Endothelial cell of umbilical vein (primary cell): ENCODE data around the gene FAM50A. TPM values are rescaled to one million over a fixed set of nuclear protein-coding genes. Genes with fewer than 3 reads are reported as not detected.

Experiments
- BruUV-seq: library from RNA; stranded (reverse); fragments of 400-500 nt; replicated peaks from 2 replicates; lab custom pipeline; 2021; lab: Mats Ljungman, UMichigan
- CTCF ChIA-PET: fragments of 300-600, 350-600 bp; sonication (Branson Sonifier 250); formaldehyde crosslinking; loops from one replicate; lab custom pipeline; 2021; ENCODE audit warnings: antibody characterized with exemption, inconsistent platforms; lab: Charles Lee
- POLR2A ChIA-PET: fragments of 300-600, 350-600 bp; sonication (Branson Sonifier 250); formaldehyde crosslinking; loops from one replicate; lab custom pipeline; 2021; ENCODE audit warnings: antibody characterized with exemption, inconsistent platforms; lab: Charles Lee
- DNase-seq: peaks from one replicate; pipeline ENCODE4 v3.0.0-alpha.2; 2011; ENCODE audit warnings: low read depth, low spot score
- FAIRE-seq: peaks from 2 replicates; lab custom pipeline; 2011; peaks lifted over from hg19 to GRCh38; lab: Jason Lieb, UNC
- H2AFZ ChIP-seq: 2 replicates; pipeline ENCODE4 v1.6.0; 2012; ENCODE audit warnings: low read depth, low read length, control low read depth, inconsistent platforms
- H3K27ac ChIP-seq: 2 replicates; pipeline ENCODE4 v1.5.1; 2011; ENCODE audit warnings: low read depth, mild to moderate bottlenecking, control low read depth, low read length, moderate library complexity; ENCODE audit not compliant: insufficient read depth
- H3K27me3 ChIP-seq, 2 experiments: 2 replicates each; pipeline versions ENCODE4 v1.6.0 to v1.6.1; 2011; ENCODE audit warnings: low read length in 2 of 2, mixed read lengths in 1 of 2; ENCODE audit not compliant: control insufficient read depth in 2 of 2, insufficient read depth in 2 of 2
- H3K36me3 ChIP-seq, 2 experiments: 2 replicates in 1 of 2; 3 replicates in 1 of 2; pipeline ENCODE4 v1.5.1; 2011; ENCODE audit warnings: low read length in 2 of 2, mild to moderate bottlenecking in 1 of 2, moderate library complexity in 1 of 2; ENCODE audit not compliant: control insufficient read depth in 2 of 2, insufficient read depth in 2 of 2; ENCODE audit errors: extremely low read depth in 1 of 2
- H3K4me1 ChIP-seq: 3 replicates; pipeline ENCODE4 v1.5.1; 2011; ENCODE audit warnings: mild to moderate bottlenecking, low read length; ENCODE audit not compliant: control insufficient read depth, insufficient read depth; ENCODE audit errors: extremely low read depth
- H3K4me2 ChIP-seq: 2 replicates; pipeline ENCODE4 v1.6.1; 2011; ENCODE audit warnings: low read length, control low read depth, mixed read lengths; ENCODE audit not compliant: insufficient read depth
- H3K4me3 ChIP-seq, 3 experiments: fragments of 200-600 bp in 1 of 3; sonication (generic), shearing (Covaris generic) in 1 of 3; replicated peaks in 1 of 3; 2 replicates each; pipeline ENCODE4 v1.5.1; 2011 to 2016; ENCODE audit warnings: control low read depth in 3 of 3, low read length in 3 of 3, mild to moderate bottlenecking in 2 of 3, inconsistent platforms in 1 of 3, low read depth in 1 of 3, moderate library complexity in 1 of 3; ENCODE audit not compliant: insufficient read depth in 1 of 3
- H3K79me2 ChIP-seq: 2 replicates; pipeline ENCODE4 v1.6.0; 2012; ENCODE audit warnings: low read length, inconsistent platforms; ENCODE audit not compliant: control insufficient read depth, insufficient read depth
- H3K9ac ChIP-seq: replicated peaks from 2 replicates; pipeline ENCODE3; 2011; ENCODE audit warnings: low read length, control low read depth; ENCODE audit not compliant: insufficient read depth; ENCODE audit errors: extremely low read depth
- H3K9me1 ChIP-seq: replicated peaks from 3 replicates; pipeline ENCODE4 v1.6.0; 2011; ENCODE audit warnings: mild to moderate bottlenecking, low read length; ENCODE audit not compliant: control insufficient read depth, insufficient read depth; ENCODE audit errors: extremely low read depth
- H3K9me3 ChIP-seq: replicated peaks from 2 replicates; pipeline ENCODE4 v1.5.1; 2012; ENCODE audit warnings: low read length, inconsistent platforms; ENCODE audit not compliant: control insufficient read depth, insufficient read depth
- H4K20me1 ChIP-seq: replicated peaks from 2 replicates; pipeline ENCODE3; 2011; ENCODE audit warnings: mild to moderate bottlenecking, low read length; ENCODE audit not compliant: control insufficient read depth, insufficient read depth; ENCODE audit errors: extremely low read depth
- CTCF ChIP-seq, 2 donors: IDR thresholded peaks; 1 replicate in 1 of 2; 2 replicates in 1 of 2; pipeline ENCODE4 v1.5.1; 2011; ENCODE audit warnings: low read length in 2 of 2, mild to moderate bottlenecking in 2 of 2, moderate library complexity in 2 of 2, control low read depth in 1 of 2, inconsistent platforms in 1 of 2, low read depth in 1 of 2; ENCODE audit not compliant: insufficient read depth in 1 of 2; ENCODE audit errors: extremely low read depth in 1 of 2
- EZH2 ChIP-seq: IDR thresholded peaks from 2 replicates; pipeline ENCODE4 v1.6.1; 2012; ENCODE audit warnings: borderline replicate concordance, low read depth, mild to moderate bottlenecking, moderate library complexity, low read length, inconsistent platforms; ENCODE audit not compliant: severe bottlenecking
- FOS ChIP-seq: IDR thresholded peaks from 2 replicates; pipeline ENCODE4 v1.6.1; 2011; ENCODE audit warnings: mild to moderate bottlenecking, low read length, moderate library complexity, borderline replicate concordance; ENCODE audit not compliant: insufficient read depth
- GATA2 ChIP-seq: IDR thresholded peaks from 2 replicates; pipeline ENCODE4 v1.7.0; 2011; ENCODE audit warnings: low read depth, mild to moderate bottlenecking, moderate library complexity, mixed read lengths, low read length; ENCODE audit not compliant: insufficient read length, insufficient read depth
- JUN ChIP-seq: IDR thresholded peaks from 2 replicates; pipeline ENCODE4 v1.6.1; 2011; ENCODE audit warnings: borderline replicate concordance, low read depth; ENCODE audit not compliant: insufficient read length, insufficient read depth
- MAX ChIP-seq: IDR thresholded peaks from 2 replicates; pipeline ENCODE4 v1.6.1; 2011; ENCODE audit not compliant: insufficient read depth, insufficient read length
- MYC ChIP-seq: IDR thresholded peaks from one replicate; pipeline ENCODE4 v1.6.1; 2011; ENCODE audit warnings: mild to moderate bottlenecking, low read depth, low read length
- POLR2A ChIP-seq: IDR thresholded peaks from 2 replicates; pipeline ENCODE4 v1.6.1; 2012; ENCODE audit warnings: low read depth, mild to moderate bottlenecking, control low read depth, low read length
- POLR2AphosphoS5 ChIP-seq: IDR thresholded peaks from 2 replicates; pipeline ENCODE4 v1.6.1; 2012; ENCODE audit warnings: low read depth, mild to moderate bottlenecking, control low read depth, low read length, moderate library complexity; ENCODE audit not compliant: insufficient read depth
- dilution Hi-C: fragments of 300-500 bp; cut with MboI; formaldehyde crosslinking; loops from one replicate; pipeline ENCODE4 v1.15.0; 2019; ENCODE audit warnings: low sequenced_read_pairs; ENCODE audit not compliant: extremely low pct_ligation_motif_present
- intact Hi-C: fragments of 100-400 bp; cut with micrococcal nuclease; formaldehyde crosslinking; loops from one replicate; pipeline ENCODE4 v1.10.0; 2022
- polyA plus RNA-seq, 4 experiments: library from polyadenylated mRNA; depleted of rRNA in 3 of 4; stranded (reverse) in 3 of 4; unstranded in 1 of 4; fragments of >200 nt; gene quantifications; 2 replicates each; pipeline versions ENCODE4 v1.2.1 to v1.2.3, GENCODE V29; 2011 to 2012; ENCODE audit warnings: missing spikeins in 1 of 4
- total RNA-seq: library from RNA; stranded (reverse); gene quantifications from 2 replicates; pipeline ENCODE4 v1.2.3, GENCODE V29; 2021

FAM50A gene
- total and polyA plus RNA-seq, 2 donors (not counting 3 experiments of a cell fraction or from before 2014, with no cell fraction given): 75.9 to 123 TPM

GRCh38 chrX:154490021-154490413 is 46.1 kb downstream of the FAM50A start:
- ChIA-PET POLR2A (interaction anchor here (0.6 to 1.5 kb wide), 4 partner anchors 11 to 82 kb away, joined by 3 to 7 read pairs (median 3); partner anchors contain the start of gene LAGE3), CTCF (interaction anchor here (1.0 to 2.2 kb wide), 3 partner anchors 9 to 81 kb away, joined by 3 to 11 read pairs (median 3); partner anchors contain the start of gene DNASE1L1)
- H3K4me3 ChIP-seq: peak overlapping the region; percentile 16 to 52 (median 29)
- intact Hi-C loops (loop anchor here (1.0 kb wide), 2 partner anchors 26 to 159 kb away; partner anchors contain the start of gene FAM3A), dilution Hi-C loops (no loop called here)
- no peak overlapping the region for H2AFZ ChIP-seq
- peaks cover 7% of the 10 kb centered on the region for H3K79me2 ChIP-seq
- no TSS peak for BruUV-seq
- peak overlapping the region; percentile 59 for H3K4me2 ChIP-seq
- no peaks in the 10 kb centered on the region for H3K27me3 ChIP-seq
- H3K9me1 ChIP-seq: no peaks in the 10 kb centered on the region
- no peaks in the 10 kb centered on the region for H4K20me1 ChIP-seq
- H3K9ac ChIP-seq: peak overlapping the region; percentile 48
- no peaks in the 10 kb centered on the region for H3K9me3 ChIP-seq
- TF ChIP-seq FOS (no peak), POLR2AphosphoS5 (no peak), CTCF (IDR thresholded peaks at IDR 0.05; ENCODE audit: extremely low read depth in 1 of 2, insufficient read depth in 1 of 2, low read depth in 1 of 2, low read length in 2 of 2) (no peak), EZH2 (no peak), MYC (no peak), GATA2 (no peak), MAX (no peak), POLR2A (no peak), JUN (no peak)
- H3K36me3 ChIP-seq: no peaks in the 10 kb centered on the region
- peaks cover 1% of the 10 kb centered on the region for H3K4me1 ChIP-seq
- H3K27ac ChIP-seq: peak overlapping the region; percentile 30
- FAIRE-seq (no peak), DNase-seq (peak; percentile 2)
